Astrocyte (in vitro differentiated cells and primary cell): ENCODE data around the gene SYDE2. TPM values are rescaled to one million over a fixed set of nuclear protein-coding genes. Genes with fewer than 3 reads are reported as not detected.

ENCODE experiments used
- DNase-seq: peaks from one replicate; pipeline ENCODE4 v3.0.0-alpha.2; 2010; ENCODE audit warnings: low read depth
- FAIRE-seq: peaks from 2 replicates; lab custom pipeline; 2011; peaks lifted over from hg19 to GRCh38; lab: Jason Lieb, UNC
- H2AFZ ChIP-seq: 2 replicates; pipeline ENCODE4 v1.6.0; 2012; ENCODE audit warnings: low read depth, low read length, inconsistent platforms
- H3K27ac ChIP-seq: 2 replicates; pipeline ENCODE4 v1.5.1; 2011; ENCODE audit warnings: low read depth, low read length, inconsistent platforms
- H3K27me3 ChIP-seq: 2 replicates; pipeline ENCODE4 v1.6.0; 2011; ENCODE audit warnings: low read length, inconsistent platforms; ENCODE audit not compliant: insufficient read depth
- H3K36me3 ChIP-seq: 2 replicates; pipeline ENCODE4 v1.5.1; 2011; ENCODE audit warnings: low read length, inconsistent platforms; ENCODE audit not compliant: insufficient read depth
- H3K4me1 ChIP-seq: 2 replicates; pipeline ENCODE4 v1.5.1; 2011; ENCODE audit warnings: low read length, inconsistent platforms; ENCODE audit not compliant: insufficient read depth
- H3K4me2 ChIP-seq: 2 replicates; pipeline ENCODE4 v1.6.0; 2012; ENCODE audit warnings: low read length, inconsistent platforms
- H3K4me3 ChIP-seq: 2 replicates; pipeline ENCODE4 v1.5.1; 2011; ENCODE audit warnings: low read depth, mild to moderate bottlenecking, low read length, inconsistent platforms; ENCODE audit not compliant: insufficient read depth
- H3K79me2 ChIP-seq: 2 replicates; pipeline ENCODE4 v1.6.0; 2012; ENCODE audit warnings: mild to moderate bottlenecking, low read length, inconsistent platforms; ENCODE audit not compliant: insufficient read depth
- H3K9ac ChIP-seq: 2 replicates; pipeline ENCODE4 v1.6.0; 2012; ENCODE audit warnings: mild to moderate bottlenecking, low read length, inconsistent platforms
- H3K9me3 ChIP-seq: 2 replicates; pipeline ENCODE4 v1.5.1; 2012; ENCODE audit warnings: low read depth, mild to moderate bottlenecking, low read length, inconsistent platforms; ENCODE audit not compliant: insufficient read depth
- H4K20me1 ChIP-seq: 2 replicates; pipeline ENCODE4 v1.6.0; 2012; ENCODE audit warnings: low read length, inconsistent platforms; ENCODE audit not compliant: insufficient read depth
- H3K27ac Mint-ChIP-seq: one replicate; pipeline ENCODE4 v1.8.0; 2021; ENCODE audit warnings: mild to moderate bottlenecking, mixed read lengths; ENCODE audit not compliant: unreplicated experiment
- H3K27me3 Mint-ChIP-seq: one replicate; pipeline ENCODE4 v1.8.0; 2021; ENCODE audit warnings: low read depth, mixed read lengths; ENCODE audit not compliant: unreplicated experiment
- H3K36me3 Mint-ChIP-seq: one replicate; pipeline ENCODE4 v1.8.0; 2021; ENCODE audit warnings: low read depth, mixed read lengths; ENCODE audit not compliant: unreplicated experiment
- H3K4me1 Mint-ChIP-seq: one replicate; pipeline ENCODE4 v1.8.0; 2021; ENCODE audit warnings: low read depth, mixed read lengths; ENCODE audit not compliant: unreplicated experiment
- H3K4me3 Mint-ChIP-seq: one replicate; pipeline ENCODE4 v1.8.0; 2021; ENCODE audit warnings: mild to moderate bottlenecking, moderate library complexity, mixed read lengths; ENCODE audit not compliant: unreplicated experiment
- H3K9me3 Mint-ChIP-seq: one replicate; pipeline ENCODE4 v1.8.0; 2021; ENCODE audit warnings: mild to moderate bottlenecking, mixed read lengths; ENCODE audit not compliant: unreplicated experiment
- CTCF ChIP-seq: IDR thresholded peaks from 2 replicates; pipeline ENCODE4 v1.5.1; 2011; ENCODE audit warnings: low read depth, mild to moderate bottlenecking, inconsistent platforms, low read length, moderate library complexity; ENCODE audit not compliant: insufficient read depth
- EZH2 ChIP-seq: IDR thresholded peaks from 2 replicates; pipeline ENCODE4 v1.6.1; 2012; ENCODE audit warnings: mild to moderate bottlenecking, low read length, inconsistent platforms; ENCODE audit not compliant: insufficient read depth
- total RNA-seq: library from RNA; stranded (reverse); gene quantifications from 2 replicates; pipeline ENCODE4 v1.2.1, GENCODE V29; 2021

The SYDE2 gene
- total RNA-seq, 1 donor from 2014 or later = 9.9 TPM

- DNase-seq (no peak), FAIRE-seq (no peak)
- Histone ChIP-seq H3K9me3 (no peaks in the 10 kb centered on the region), H3K79me2 (no peaks in the 10 kb centered on the region), H3K27ac (no peak overlapping the region), H3K36me3 (no peaks in the 10 kb centered on the region), H3K9ac (no peak overlapping the region), H3K4me1 (no peaks in the 10 kb centered on the region), H3K4me3 (no peak overlapping the region), H3K27me3 (peaks cover 3% of the 10 kb centered on the region), H3K4me2 (no peak overlapping the region), H4K20me1 (no peaks in the 10 kb centered on the region), H2AFZ (no peak overlapping the region)
- Mint-ChIP-seq H3K4me1 (no peaks in the 10 kb centered on the region), H3K36me3 (no peaks in the 10 kb centered on the region), H3K27ac (no peak overlapping the region), H3K27me3 (no peaks in the 10 kb centered on the region), H3K4me3 (no peak overlapping the region), H3K9me3 (no peaks in the 10 kb centered on the region)
- TF ChIP-seq CTCF (no peak), EZH2 (no peak)
Observed at GRCh38 chr1:85214654-85215053, 13.8 kb upstream of the SYDE2 start.

GRCh38 chr1:85208488-85208887 is 7.7 kb upstream of the SYDE2 start:
- no peak for TF ChIP-seq EZH2
- TF ChIP-seq CTCF = no peak
- FAIRE-seq = no peak

GRCh38 chr1:85203573-85204171 is 2.9 kb upstream of the SYDE2 start:
- Histone ChIP-seq H3K9ac (no peak overlapping the region), H4K20me1 (peaks cover 8% of the 10 kb centered on the region), H3K36me3 (no peaks in the 10 kb centered on the region), H3K27ac (no peak overlapping the region), H3K79me2 (peaks cover 6% of the 10 kb centered on the region), H2AFZ (no peak overlapping the region), H3K4me2 (no peak overlapping the region), H3K27me3 (no peaks in the 10 kb centered on the region), H3K4me1 (peaks cover 8% of the 10 kb centered on the region), H3K4me3 (no peak overlapping the region), H3K9me3 (no peaks in the 10 kb centered on the region)
- no peak for DNase-seq
- H3K4me3 Mint-ChIP-seq = no peak overlapping the region
- H3K36me3 Mint-ChIP-seq = no peaks in the 10 kb centered on the region
- FAIRE-seq = no peak
- no peaks in the 10 kb centered on the region for H3K9me3 Mint-ChIP-seq
- no peak overlapping the region for H3K27ac Mint-ChIP-seq
- TF ChIP-seq CTCF (no peak), EZH2 (no peak)
- H3K4me1 Mint-ChIP-seq = peaks cover 5% of the 10 kb centered on the region
- peaks cover 5% of the 10 kb centered on the region for H3K27me3 Mint-ChIP-seq

More at GRCh38 chr1:85208488-85208887, 7.7 kb upstream of the SYDE2 start:
- Histone ChIP-seq H3K79me2 (no peaks in the 10 kb centered on the region), H3K36me3 (no peaks in the 10 kb centered on the region), H3K4me1 (no peaks in the 10 kb centered on the region), H3K9ac (no peak overlapping the region), H3K27me3 (no peaks in the 10 kb centered on the region), H3K27ac (no peak overlapping the region), H3K4me3 (no peak overlapping the region), H3K9me3 (no peaks in the 10 kb centered on the region), H3K4me2 (no peak overlapping the region), H4K20me1 (no peaks in the 10 kb centered on the region), H2AFZ (no peak overlapping the region)
- Mint-ChIP-seq H3K4me1 (no peaks in the 10 kb centered on the region), H3K4me3 (no peak overlapping the region), H3K27me3 (peaks cover 5% of the 10 kb centered on the region), H3K27ac (no peak overlapping the region), H3K36me3 (no peaks in the 10 kb centered on the region), H3K9me3 (no peaks in the 10 kb centered on the region)
- DNase-seq = no peak
